H1 (cell line): ENCODE data around the gene PCNP. TPM values are rescaled to one million over a fixed set of nuclear protein-coding genes. Genes with fewer than 3 reads are reported as not detected.
"Not testable (repeated sequence)": the region's sequence is repeated elsewhere in the genome, so short reads cannot be mapped to it uniquely, and the experiment has no call there.

Experiments used
- CTCF ChIA-PET: fragments of 300-600 bp; sonication (Branson Sonifier 250); formaldehyde crosslinking; loops from one replicate; lab custom pipeline; 2021; ENCODE audit not compliant: partially characterized antibody; lab: Charles Lee
- POLR2A ChIA-PET: fragments of 300-600 bp; sonication (Branson Sonifier 250); formaldehyde crosslinking; loops from one replicate; lab custom pipeline; 2021; ENCODE audit warnings: inconsistent platforms; ENCODE audit not compliant: partially characterized antibody; lab: Charles Lee
- DNase-seq, 2 experiments: peaks; one replicate each; pipeline versions ENCODE4 v3.0.0 to v3.0.0-alpha.2; 2010 to 2022; ENCODE audit warnings: low spot score in 2 of 2, low read depth in 1 of 2, mixed read lengths in 1 of 2
- FAIRE-seq: peaks from 2 replicates; lab custom pipeline; 2011; peaks lifted over from hg19 to GRCh38; lab: Jason Lieb, UNC
- H2AFZ ChIP-seq: 2 replicates; pipeline ENCODE4 v1.8.1; 2012; ENCODE audit warnings: low read length, inconsistent platforms
- H2AK5ac ChIP-seq: 2 replicates; pipeline ENCODE4 v1.6.1; 2013; ENCODE audit warnings: low read depth, low read length
- H2BK120ac ChIP-seq: replicated peaks from 2 replicates; pipeline ENCODE3; 2013; ENCODE audit warnings: low read depth, low read length, inconsistent platforms
- H2BK12ac ChIP-seq: 2 replicates; pipeline ENCODE4 v1.6.1; 2013; ENCODE audit warnings: low read depth, low read length
- H2BK15ac ChIP-seq: 2 replicates; pipeline ENCODE4 v1.6.1; 2013; ENCODE audit warnings: low read length
- H2BK20ac ChIP-seq: 2 replicates; pipeline ENCODE4 v1.6.1; 2013; ENCODE audit warnings: low read length
- H2BK5ac ChIP-seq: 2 replicates; pipeline ENCODE4 v1.6.1; 2013; ENCODE audit warnings: low read depth, low read length
- H3K14ac ChIP-seq: 2 replicates; pipeline ENCODE4 v1.6.1; 2013; ENCODE audit warnings: inconsistent platforms; ENCODE audit not compliant: insufficient read length
- H3K18ac ChIP-seq: 2 replicates; pipeline ENCODE4 v1.6.1; 2013; ENCODE audit warnings: low read length; ENCODE audit errors: extremely low read depth
- H3K23ac ChIP-seq: 2 replicates; pipeline ENCODE4 v1.6.1; 2013; ENCODE audit warnings: inconsistent platforms; ENCODE audit not compliant: insufficient read length
- H3K23me2 ChIP-seq: 2 replicates; pipeline ENCODE4 v1.6.1; 2013; ENCODE audit warnings: low read depth, low read length
- H3K27ac ChIP-seq: 2 replicates; pipeline ENCODE4 v1.6.1; 2011; ENCODE audit warnings: low read depth, low read length, inconsistent platforms
- H3K27me3 ChIP-seq, 4 experiments: replicated peaks in 1 of 4; 1 replicate in 1 of 4; 2 replicates in 3 of 4; pipeline versions ENCODE4 v1.6.1 to v1.8.1; 2011 to 2013; ENCODE audit warnings: low read length in 3 of 4, mild to moderate bottlenecking in 3 of 4, inconsistent platforms in 2 of 4, mixed read lengths in 2 of 4, moderate library complexity in 1 of 4; ENCODE audit not compliant: control insufficient read depth in 3 of 4, insufficient read depth in 3 of 4; ENCODE audit errors: extremely low read depth in 1 of 4
- H3K36me3 ChIP-seq, 4 experiments: 2 replicates each; pipeline versions ENCODE4 v1.6.1 to v1.8.1; 2011 to 2013; ENCODE audit warnings: mild to moderate bottlenecking in 4 of 4, low read length in 3 of 4, moderate library complexity in 2 of 4, control low read depth in 1 of 4, inconsistent platforms in 1 of 4; ENCODE audit not compliant: insufficient read depth in 4 of 4, control insufficient read depth in 2 of 4
- H3K4ac ChIP-seq: replicated peaks from 2 replicates; pipeline ENCODE3; 2013; ENCODE audit warnings: low read length, low read depth, mixed read lengths, inconsistent platforms; ENCODE audit not compliant: insufficient read length
- H3K4me1 ChIP-seq, 4 experiments: replicated peaks in 1 of 4; 1 replicate in 1 of 4; 2 replicates in 3 of 4; pipeline versions ENCODE4 v1.6.1 to v1.8.1; 2011 to 2013; ENCODE audit warnings: low read length in 3 of 4, inconsistent platforms in 2 of 4, mixed read lengths in 1 of 4; ENCODE audit not compliant: insufficient read depth in 4 of 4, control insufficient read depth in 3 of 4
- H3K4me2 ChIP-seq, 2 experiments: 2 replicates each; pipeline versions ENCODE4 v1.6.1 to v1.8.1; 2011 to 2013; ENCODE audit warnings: low read depth in 2 of 2, low read length in 2 of 2, control low read depth in 1 of 2, inconsistent platforms in 1 of 2, mild to moderate bottlenecking in 1 of 2; ENCODE audit not compliant: insufficient read depth in 1 of 2
- H3K4me3 ChIP-seq, 4 experiments: fragments of 200-600, 300-600 bp in 1 of 4; sonication (generic), shearing (Covaris generic), sonication (Bioruptor Twin) in 1 of 4; 2 replicates each; pipeline versions ENCODE4 v1.5.1 to v1.8.1; 2011 to 2016; ENCODE audit warnings: low read length in 4 of 4, low read depth in 3 of 4, control low read depth in 2 of 4, inconsistent platforms in 2 of 4, mild to moderate bottlenecking in 2 of 4, mixed read lengths in 1 of 4, moderate library complexity in 1 of 4; ENCODE audit not compliant: insufficient read depth in 2 of 4; ENCODE audit errors: extremely low read depth in 1 of 4
- H3K56ac ChIP-seq: replicated peaks from 2 replicates; pipeline ENCODE3; 2013; ENCODE audit warnings: low read depth, mild to moderate bottlenecking, mixed read lengths, low read length, inconsistent platforms; ENCODE audit not compliant: insufficient read length
- H3K79me1 ChIP-seq: 2 replicates; pipeline ENCODE4 v1.6.1; 2013; ENCODE audit warnings: low read depth, low read length, control low read depth
- H3K79me2 ChIP-seq, 2 experiments: 2 replicates each; pipeline versions ENCODE4 v1.6.1 to v1.8.1; 2012 to 2013; ENCODE audit warnings: low read length in 2 of 2, mild to moderate bottlenecking in 2 of 2, inconsistent platforms in 1 of 2; ENCODE audit not compliant: insufficient read depth in 2 of 2, control insufficient read depth in 1 of 2
- H3K9ac ChIP-seq, 4 experiments: replicated peaks in 1 of 4; 1 replicate in 1 of 4; 2 replicates in 3 of 4; pipeline versions ENCODE4 v1.6.1 to v1.8.1; 2011 to 2013; ENCODE audit warnings: low read depth in 3 of 4, low read length in 3 of 4, control low read depth in 2 of 4, mild to moderate bottlenecking in 2 of 4, moderate library complexity in 2 of 4, inconsistent platforms in 1 of 4; ENCODE audit errors: extremely low read depth in 1 of 4
- H3K9me3 ChIP-seq, 2 experiments: 2 replicates each; pipeline versions ENCODE4 v1.6.1 to v1.8.1; 2012 to 2013; ENCODE audit warnings: mild to moderate bottlenecking in 2 of 2, moderate library complexity in 2 of 2, control low read depth in 1 of 2, inconsistent platforms in 1 of 2, low read depth in 1 of 2, low read length in 1 of 2, mixed read lengths in 1 of 2; ENCODE audit not compliant: insufficient read depth in 2 of 2
- H4K20me1 ChIP-seq, 2 experiments: replicated peaks in 1 of 2; 2 replicates each; pipeline versions ENCODE3 to v1.8.1; 2011 to 2013; ENCODE audit warnings: inconsistent platforms in 2 of 2, low read length in 2 of 2, mild to moderate bottlenecking in 1 of 2; ENCODE audit not compliant: insufficient read depth in 2 of 2, control insufficient read depth in 1 of 2
- H4K5ac ChIP-seq: 2 replicates; pipeline ENCODE4 v1.6.1; 2013; ENCODE audit warnings: low read length, low read depth, mixed read lengths, inconsistent platforms; ENCODE audit not compliant: insufficient read length
- H4K8ac ChIP-seq: 2 replicates; pipeline ENCODE4 v1.8.0; 2013; ENCODE audit warnings: mild to moderate bottlenecking, moderate library complexity, low read length, inconsistent platforms; ENCODE audit not compliant: insufficient read depth; ENCODE audit errors: extremely low read depth
- H4K91ac ChIP-seq: replicated peaks from 2 replicates; pipeline ENCODE3; 2013; ENCODE audit warnings: low read length, mixed read lengths, inconsistent platforms; ENCODE audit not compliant: insufficient read length
- WGBS, 2 experiments: shearing (Covaris generic) in 1 of 2; methylation state at CpG; one replicate each; pipeline versions ENCODE4 v1.1.6 to v1.1.7; 2013 to 2015; ENCODE audit warnings: low lambda C conversion rate in 2 of 2, mixed read lengths in 2 of 2, inconsistent platforms in 1 of 2, low coverage in 1 of 2, missing lambda C conversion rate in 1 of 2; ENCODE audit not compliant: insufficient replicate concordance in 2 of 2, insufficient coverage in 1 of 2, insufficient read length in 1 of 2; ENCODE audit errors: extremely low coverage in 1 of 2, missing lambda C conversion rate in 1 of 2; 5-methylcytosine and 5-hydroxymethylcytosine counted together
- polyA plus RNA-seq, 7 experiments: library from polyadenylated mRNA; depleted of rRNA in 3 of 7; stranded (reverse) in 5 of 7; unstranded in 2 of 7; fragments of >200 nt in 5 of 7; fragments of 200-250 nt in 2 of 7; gene quantifications; 1 replicate in 5 of 7; 2 replicates in 1 of 7; 4 replicates in 1 of 7; pipeline versions ENCODE4 v1.2.1 to v1.2.3, GENCODE V29; 2011 to 2013; ENCODE audit warnings: missing spikeins in 2 of 7, mixed read lengths in 2 of 7
- total RNA-seq: library from RNA; stranded (reverse); fragmentation: NEBNext Ultra II Directional; extraction: Animal tissue kit (Norgen Biotek cat#: 25700); gene quantifications from 2 replicates; pipeline ENCODE4 v1.2.1, GENCODE V29; 2021

The PCNP gene
- total and polyA plus RNA-seq, 2 of the 8 experiments (the other 6 are each of a cell fraction or from before 2014, with no cell fraction given), result 29.1 to 192 TPM

DNA sequence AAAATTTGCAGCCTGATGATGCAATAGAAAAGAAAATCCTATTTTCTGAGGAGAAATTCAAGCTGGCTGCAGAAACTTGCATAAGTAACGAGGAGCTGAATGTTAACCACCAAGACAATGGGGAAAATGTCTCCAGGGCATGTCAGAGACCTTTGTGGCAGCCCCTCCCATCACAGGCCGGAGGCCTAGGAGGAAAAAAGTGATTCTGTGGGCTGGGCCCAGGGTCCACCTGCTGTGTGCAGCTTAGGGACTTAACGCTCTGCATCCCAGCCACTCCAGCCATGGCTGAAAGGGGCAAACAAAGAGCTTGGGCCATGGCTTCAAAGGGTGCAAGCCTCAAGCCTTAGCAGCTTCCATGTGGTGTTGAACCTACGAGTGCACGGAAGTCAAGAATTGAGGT, 20.6 kb upstream of the PCNP start:
- not testable (repeated sequence) for H4K8ac ChIP-seq, FAIRE-seq, H2AK5ac ChIP-seq, H3K23ac ChIP-seq, H2AFZ ChIP-seq, H3K36me3 ChIP-seq, H3K27ac ChIP-seq, H2BK5ac ChIP-seq, DNase-seq, H2BK120ac ChIP-seq, H3K27me3 ChIP-seq, H3K79me2 ChIP-seq, H3K14ac ChIP-seq, H3K23me2 ChIP-seq, H2BK12ac ChIP-seq, H2BK15ac ChIP-seq, H3K9ac ChIP-seq, H4K91ac ChIP-seq, H3K56ac ChIP-seq, H4K20me1 ChIP-seq, H3K79me1 ChIP-seq, H4K5ac ChIP-seq, H3K4me3 ChIP-seq, H3K4me1 ChIP-seq, H3K4ac ChIP-seq, H3K4me2 ChIP-seq, H3K18ac ChIP-seq, H2BK20ac ChIP-seq
- ChIA-PET CTCF (interaction anchor here (0.6 to 1.2 kb wide), 4 partner anchors 8 to 322 kb away, joined by 3 to 4 read pairs (median 3); no protein-coding TSS in a partner anchor), POLR2A (interaction anchor here (0.9 to 1.1 kb wide), 2 partner anchors 9 to 132 kb away, joined by 3 to 4 read pairs; no protein-coding TSS in a partner anchor)
- WGBS, 2 experiments, result 82% methylated on average over 5 of the region's 5 CpGs; no CpG with 5 or more reads in 1 of the 2 experiments
- peaks cover 15 to 16% of the 10 kb centered on the region in 2 experiments; a peak in 3 of 4 replicates for H3K9me3 ChIP-seq
